PC-9 (cell line): ENCODE measurements around the gene FAU. TPM values are rescaled to one million over a fixed set of nuclear protein-coding genes. Genes with fewer than 3 reads are reported as not detected.
A peak's percentile ranks its signal among the peaks of the same experiment; 100 is the strongest.

Experiments used
- BruUV-seq: library from RNA; stranded (reverse); fragments of 400-500 nt; replicated peaks from 2 replicates; lab custom pipeline; 2021; lab: Mats Ljungman, UMichigan
- CTCF ChIA-PET: fragments of 300-600 bp; sonication (Branson Sonifier 250); formaldehyde crosslinking; loops from one replicate; lab custom pipeline; 2022; ENCODE audit warnings: antibody characterized with exemption; lab: Charles Lee
- POLR2A ChIA-PET: fragments of 300-600 bp; sonication (Branson Sonifier 250); formaldehyde crosslinking; loops from one replicate; lab custom pipeline; 2022; ENCODE audit warnings: antibody characterized with exemption; ENCODE audit not compliant: unreplicated experiment; lab: Charles Lee
- DNase-seq, 2 experiments: peaks; one replicate each; pipeline versions ENCODE4 v3.0.0 to v3.0.0-alpha.2; 2015 to 2022; ENCODE audit warnings: mixed read lengths in 1 of 2
- H2AFZ ChIP-seq: fragments of 200-600 bp; sonication (generic); 2 replicates; pipeline ENCODE4 v1.8.1; 2017; ENCODE audit warnings: antibody characterized with exemption
- H3F3A ChIP-seq: fragments of 200-600 bp; sonication (generic); 2 replicates; pipeline ENCODE4 v1.8.1; 2017; ENCODE audit warnings: antibody characterized with exemption, mild to moderate bottlenecking, low read depth; ENCODE audit not compliant: insufficient read depth
- H3K27ac ChIP-seq: fragments of 200-600 bp; sonication (generic); 2 replicates; pipeline ENCODE4 v1.6.1; 2016; ENCODE audit warnings: mixed run types
- H3K27me3 ChIP-seq: fragments of 200-600 bp; sonication (generic); 2 replicates; pipeline ENCODE4 v1.6.1; 2016; ENCODE audit warnings: low read depth, mixed run types; ENCODE audit not compliant: insufficient read depth
- H3K36me3 ChIP-seq: fragments of 200-600 bp; sonication (generic); 2 replicates; pipeline ENCODE4 v1.6.1; 2016; ENCODE audit warnings: low read depth, mixed run types
- H3K4me1 ChIP-seq: fragments of 200-600 bp; sonication (generic); replicated peaks from 2 replicates; pipeline ENCODE4 v1.6.1; 2016; ENCODE audit warnings: mixed run types; ENCODE audit not compliant: insufficient read depth
- H3K4me2 ChIP-seq: fragments of 200-600 bp; sonication (generic); 2 replicates; pipeline ENCODE4 v1.6.1; 2017; ENCODE audit warnings: mixed run types
- H3K4me3 ChIP-seq: fragments of 200-600 bp; sonication (generic); 2 replicates; pipeline ENCODE4 v1.6.1; 2016; ENCODE audit warnings: mixed run types
- H3K79me2 ChIP-seq: fragments of 200-600 bp; sonication (generic); 2 replicates; pipeline ENCODE4 v1.6.1; 2017; ENCODE audit warnings: low read depth, mixed run types
- H3K9me2 ChIP-seq: fragments of 200-600 bp; sonication (generic); 2 replicates; pipeline ENCODE4 v1.8.1; 2017; ENCODE audit warnings: mild to moderate bottlenecking; ENCODE audit not compliant: insufficient read depth
- H3K9me3 ChIP-seq: fragments of 200-600 bp; sonication (generic); 2 replicates; pipeline ENCODE4 v1.8.1; 2016; ENCODE audit warnings: low read depth; ENCODE audit not compliant: insufficient read depth
- H4K20me1 ChIP-seq: fragments of 200-600 bp; sonication (generic); 2 replicates; pipeline ENCODE4 v1.8.1; 2017; ENCODE audit not compliant: insufficient read depth
- EZH2 ChIP-seq: fragments of 200-600 bp; sonication (generic); IDR thresholded peaks from 2 replicates; pipeline ENCODE4 v1.8.0; 2017; ENCODE audit warnings: antibody characterized with exemption, low read depth
- intact Hi-C: fragments of 100-400 bp; cut with micrococcal nuclease; formaldehyde crosslinking; loops from one replicate; pipeline ENCODE4 v1.10.0; 2022; ENCODE audit not compliant: unreplicated experiment
- total RNA-seq: library from RNA; stranded (reverse); gene quantifications from 2 replicates; pipeline ENCODE4 v1.2.3, GENCODE V29; 2021
- TF ChIP-seq, protein P1 (sequence below): fragments of 200-600 bp; sonication (generic); conservative IDR thresholded peaks from 2 replicates; pipeline ENCODE4 v1.6.1; 2017; ENCODE audit warnings: mixed run types, antibody characterized with exemption, mild to moderate bottlenecking, moderate library complexity

Gene FAU
- total RNA-seq, 1 experiment from 2014 or later, result 973 TPM

DNA sequence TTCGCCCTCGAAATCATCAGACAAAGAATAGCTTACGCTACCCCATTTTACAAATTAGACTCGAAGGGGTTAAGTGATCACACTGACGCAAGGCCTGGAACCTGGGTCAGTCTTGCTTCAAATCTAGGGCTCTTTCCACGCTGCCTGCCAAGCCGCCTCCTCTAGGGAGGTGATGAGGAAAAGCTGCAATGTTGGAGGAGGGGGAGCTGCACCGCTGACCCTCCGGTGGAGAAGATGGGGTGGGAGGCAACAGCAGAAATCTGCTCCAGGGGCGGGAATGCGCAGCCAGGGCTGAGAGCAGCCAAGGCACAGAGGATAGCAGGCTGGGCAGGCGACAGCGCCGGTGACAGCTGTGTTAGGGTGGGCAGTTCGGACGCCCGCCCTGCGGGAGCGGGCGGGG, 11.8 kb upstream of the FAU start:
- Histone ChIP-seq H2AFZ (peak overlapping the region; percentile 75), H4K20me1 (peaks cover 31% of the 10 kb centered on the region), H3K79me2 (peaks cover 35% of the 10 kb centered on the region), H3K4me1 (peaks cover 19% of the 10 kb centered on the region), H3K4me3 (peak overlapping the region; percentile 92), H3K9me2 (no peaks in the 10 kb centered on the region), H3K27ac (peak overlapping the region; percentile 92), H3K27me3 (no peaks in the 10 kb centered on the region), H3K4me2 (peak overlapping the region; percentile 89), H3K36me3 (peaks cover 35% of the 10 kb centered on the region), H3K9me3 (no peaks in the 10 kb centered on the region), H3F3A (peaks cover 40% of the 10 kb centered on the region)
- no peak for DNase-seq
- no TSS peak for BruUV-seq
- intact Hi-C loops, result no loop called here
- CTCF ChIA-PET, result no interaction called here
- POLR2A ChIA-PET, result interaction anchor here (0.6 to 0.7 kb wide), 2 partner anchors 37 to 66 kb away, joined by 4 to 16 read pairs; no protein-coding TSS in a partner anchor
- TF ChIP-seq, protein P1, sequence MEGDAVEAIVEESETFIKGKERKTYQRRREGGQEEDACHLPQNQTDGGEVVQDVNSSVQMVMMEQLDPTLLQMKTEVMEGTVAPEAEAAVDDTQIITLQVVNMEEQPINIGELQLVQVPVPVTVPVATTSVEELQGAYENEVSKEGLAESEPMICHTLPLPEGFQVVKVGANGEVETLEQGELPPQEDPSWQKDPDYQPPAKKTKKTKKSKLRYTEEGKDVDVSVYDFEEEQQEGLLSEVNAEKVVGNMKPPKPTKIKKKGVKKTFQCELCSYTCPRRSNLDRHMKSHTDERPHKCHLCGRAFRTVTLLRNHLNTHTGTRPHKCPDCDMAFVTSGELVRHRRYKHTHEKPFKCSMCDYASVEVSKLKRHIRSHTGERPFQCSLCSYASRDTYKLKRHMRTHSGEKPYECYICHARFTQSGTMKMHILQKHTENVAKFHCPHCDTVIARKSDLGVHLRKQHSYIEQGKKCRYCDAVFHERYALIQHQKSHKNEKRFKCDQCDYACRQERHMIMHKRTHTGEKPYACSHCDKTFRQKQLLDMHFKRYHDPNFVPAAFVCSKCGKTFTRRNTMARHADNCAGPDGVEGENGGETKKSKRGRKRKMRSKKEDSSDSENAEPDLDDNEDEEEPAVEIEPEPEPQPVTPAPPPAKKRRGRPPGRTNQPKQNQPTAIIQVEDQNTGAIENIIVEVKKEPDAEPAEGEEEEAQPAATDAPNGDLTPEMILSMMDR, result no peak
- TF ChIP-seq EZH2, result no peak

DNA sequence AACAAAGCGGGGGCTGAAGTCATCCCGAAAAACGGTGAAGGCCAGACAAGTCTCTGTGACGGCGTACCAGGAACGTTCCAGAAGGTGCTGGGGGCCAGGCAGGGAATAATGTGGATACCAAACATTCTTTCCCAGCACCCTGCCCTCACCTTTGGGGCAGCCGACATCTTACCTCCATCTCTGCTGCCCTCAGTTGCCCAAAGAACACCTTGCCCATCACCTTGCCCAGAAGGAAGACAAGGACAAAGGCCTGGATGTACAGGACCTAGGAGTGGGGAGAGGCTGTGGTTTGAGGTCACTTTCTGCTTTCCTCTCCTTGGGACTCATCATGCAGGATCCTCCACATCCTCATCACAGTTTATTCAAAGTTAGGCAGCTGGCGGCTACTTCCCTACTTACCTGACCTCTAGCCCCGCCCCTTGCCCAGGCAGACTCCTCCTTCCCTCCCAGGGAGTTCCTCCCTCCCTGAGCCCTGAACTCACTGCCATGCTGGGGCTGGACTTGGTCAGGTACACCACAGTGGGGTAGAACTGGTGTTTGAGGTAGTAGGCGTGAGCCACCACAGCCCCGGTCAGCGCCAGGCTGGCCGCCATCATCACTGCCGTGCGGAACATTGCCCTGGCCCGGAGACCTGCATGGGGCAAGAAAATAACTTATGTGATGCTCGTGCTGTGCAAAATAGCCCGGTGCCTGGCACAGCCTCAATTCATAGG, 11.2 kb upstream of the FAU start:
- Histone ChIP-seq H3K36me3 (peaks cover 35% of the 10 kb centered on the region), H3F3A (peaks cover 42% of the 10 kb centered on the region), H3K9me3 (no peaks in the 10 kb centered on the region), H3K4me1 (peaks cover 19% of the 10 kb centered on the region), H3K27ac (peak overlapping the region; percentile 92), H3K9me2 (no peaks in the 10 kb centered on the region), H3K79me2 (peaks cover 35% of the 10 kb centered on the region), H4K20me1 (peaks cover 32% of the 10 kb centered on the region), H3K4me2 (peak overlapping the region; percentile 89), H3K27me3 (no peaks in the 10 kb centered on the region), H2AFZ (peak overlapping the region; percentile 75; the same call in 1 of the 2 replicates), H3K4me3 (peak overlapping the region; percentile 92)
- ChIA-PET POLR2A (interaction anchor here (0.6 to 0.7 kb wide), 2 partner anchors 37 to 67 kb away, joined by 4 to 16 read pairs; no protein-coding TSS in a partner anchor), CTCF (no interaction called here)
- peak; percentile 82 to 83 for DNase-seq
- TF ChIP-seq, protein P1, result 0 out of 2 replicates have a peak, but pooled peaks have one; percentile 0
- no peak for TF ChIP-seq EZH2
- no TSS peak for BruUV-seq
- intact Hi-C loops, result no loop called here

DNA sequence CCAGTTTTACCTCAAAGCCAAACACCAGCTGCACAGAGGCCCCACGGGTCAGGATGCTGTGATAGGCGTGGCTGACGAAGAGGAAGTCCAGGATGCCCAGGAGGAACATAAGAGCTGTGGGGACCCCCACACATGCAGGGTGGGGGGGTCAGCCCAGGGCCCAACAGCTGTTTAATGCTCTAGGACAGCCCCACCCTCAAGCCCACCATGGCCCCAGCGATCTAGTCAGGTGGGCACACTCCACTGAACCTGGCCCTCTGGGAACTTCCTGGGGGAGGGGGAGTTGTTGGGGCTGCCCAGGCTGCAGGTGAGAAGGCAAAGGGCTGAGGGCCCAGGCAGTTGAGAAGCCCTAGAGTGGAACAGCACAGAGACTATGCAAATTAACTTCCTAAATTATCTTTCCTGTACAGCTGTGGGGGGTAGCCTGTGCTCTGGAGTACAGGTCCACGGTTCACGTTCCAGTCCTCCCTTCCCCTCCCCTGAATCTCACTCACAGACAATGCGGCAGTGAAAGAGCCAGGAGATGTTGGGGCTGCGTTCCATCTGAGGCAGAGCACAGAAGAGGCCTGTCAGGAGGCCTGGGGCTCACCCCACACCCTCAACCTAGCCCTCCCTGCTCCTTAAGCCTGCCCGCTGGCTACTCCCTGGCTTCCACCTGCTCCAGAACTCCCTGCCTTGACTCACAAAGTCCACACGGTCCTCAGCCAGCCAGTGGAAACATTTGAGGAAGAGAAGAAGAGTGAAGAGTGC, 10.5 kb upstream of the FAU start:
- no peaks in the 10 kb centered on the region for H3K9me3 ChIP-seq
- H3K27me3 ChIP-seq, result no peaks in the 10 kb centered on the region
- TF ChIP-seq EZH2, result no peak
- peaks cover 49% of the 10 kb centered on the region for H3F3A ChIP-seq
- CTCF ChIA-PET, result no interaction called here
- peak overlapping the region; percentile 92; the same call in 1 of the 2 replicates for H3K4me3 ChIP-seq
- peak overlapping the region; percentile 89 for H3K4me2 ChIP-seq
- peaks cover 19% of the 10 kb centered on the region for H3K4me1 ChIP-seq
- peaks cover 43% of the 10 kb centered on the region for H3K36me3 ChIP-seq
- peaks cover 34% of the 10 kb centered on the region for H4K20me1 ChIP-seq
- H3K79me2 ChIP-seq, result peaks cover 35% of the 10 kb centered on the region
- no peak overlapping the region for H3K27ac ChIP-seq
- no peak for DNase-seq
- intact Hi-C loops, result no loop called here
- no TSS peak for BruUV-seq
- H3K9me2 ChIP-seq, result no peaks in the 10 kb centered on the region
- POLR2A ChIA-PET, result no interaction called here
- H2AFZ ChIP-seq, result no peak overlapping the region
